Measurements from ENCODE around the gene PRDX5.
A peak's percentile ranks its signal among the peaks of the same experiment; 100 is the strongest.

The PRDX5 gene

GRCh38 chr11:64296236-64296635 is 21.7 kb upstream of the PRDX5 start:
- TF ChIP-seq CTCF (conservative IDR thresholded peaks at IDR 0.05; ENCODE audit: control insufficient read depth, insufficient read depth, low read depth, low read length) = no peak
- DNase-seq (ENCODE audit: low read depth) = no peak
- no peak overlapping the region for H3K4me3 ChIP-seq (ENCODE audit: control insufficient read depth, low read depth, low read length)

GRCh38 chr11:64296830-64297698 is 20.9 kb upstream of the PRDX5 start:
- DNase-seq (ENCODE audit: low read depth) = no peak
- H3K4me3 ChIP-seq (ENCODE audit: control insufficient read depth, low read depth, low read length) = no peak overlapping the region
- no peak for TF ChIP-seq CTCF (conservative IDR thresholded peaks at IDR 0.05; ENCODE audit: control insufficient read depth, insufficient read depth, low read depth, low read length)

GRCh38 chr11:64297699-64298358 is 20.1 kb upstream of the PRDX5 start:
- H3K4me3 ChIP-seq (ENCODE audit: control insufficient read depth, low read depth, low read length) = no peak overlapping the region
- no peak for DNase-seq (ENCODE audit: low read depth)
- TF ChIP-seq CTCF (conservative IDR thresholded peaks at IDR 0.05; ENCODE audit: control insufficient read depth, insufficient read depth, low read depth, low read length) = no peak

GRCh38 chr11:64298966-64299846 is 18.7 kb upstream of the PRDX5 start:
- no peak for DNase-seq (ENCODE audit: low read depth)
- H3K4me3 ChIP-seq (ENCODE audit: control insufficient read depth, low read depth, low read length) = peak overlapping the region; percentile 12
- TF ChIP-seq CTCF (conservative IDR thresholded peaks at IDR 0.05; ENCODE audit: control insufficient read depth, insufficient read depth, low read depth, low read length) = no peak

GRCh38 chr11:64299847-64300648 is 17.9 kb upstream of the PRDX5 start, which contains the start of gene CATSPERZ:
TSS of gene CATSPERZ (plus strand) at chr11:64300358. CDS start at chr11:64300411, 53 bp downstream.
- DNase-seq (ENCODE audit: low read depth) = no peak
- H3K4me3 ChIP-seq (ENCODE audit: control insufficient read depth, low read depth, low read length) = peak within 1 kb of the TSS; percentile 21
- TF ChIP-seq CTCF (conservative IDR thresholded peaks at IDR 0.05; ENCODE audit: control insufficient read depth, insufficient read depth, low read depth, low read length) = no peak
